K562 (cell line): Measurements from ENCODE around the gene NTRK1. TPM values are rescaled to one million over a fixed set of nuclear protein-coding genes. Genes with fewer than 3 reads are reported as not detected.

ENCODE experiments used
- ATAC-seq: fragments of 200-7000 bp; cut with Tn5 transposase; 3 replicates; pipeline ENCODE4 v1.9.1; 2020; ENCODE audit warnings: moderate library complexity
- BruUV-seq: library from RNA; stranded (reverse); fragments of 400-500 nt; replicated peaks from 2 replicates; lab custom pipeline; 2021; lab: Mats Ljungman, UMichigan
- CTCF ChIA-PET: fragments of 300-600 bp; formaldehyde crosslinking; extraction: SDS; loops from one replicate; lab custom pipeline; 2021; ENCODE audit warnings: low intra/inter-chr PET ratio; lab: Yijun Ruan, JAX
- POLR2A ChIA-PET: fragments of 300-600, 350-650 bp; sonication (Branson Sonifier 250); formaldehyde crosslinking; extraction: SDS; loops from one replicate; lab custom pipeline; 2021; ENCODE audit warnings: antibody characterized with exemption, inconsistent platforms; lab: Yijun Ruan, JAX
- DNase-seq, 4 experiments: peaks; one replicate each; pipeline versions ENCODE4 v3.0.0 to v3.0.0-alpha.2; 2011 to 2018; ENCODE audit warnings: low spot score in 3 of 4, mixed read lengths in 3 of 4; ENCODE audit errors: extremely low read depth in 1 of 4
- FAIRE-seq: peaks from 2 replicates; lab custom pipeline; 2011; peaks lifted over from hg19 to GRCh38; lab: Jason Lieb, UNC
- H2AFZ ChIP-seq: 2 replicates; pipeline ENCODE4 v1.6.0; 2011; ENCODE audit warnings: low read depth, low read length, control low read depth, inconsistent platforms
- H3K27ac ChIP-seq: fragments of 200-600 bp; 3 replicates; pipeline ENCODE4 v1.8.0; 2011; ENCODE audit warnings: low read depth, mild to moderate bottlenecking, control low read depth, inconsistent platforms, low read length, moderate library complexity, mixed read lengths; ENCODE audit errors: extremely low read depth
- H3K27me3 ChIP-seq, 2 experiments: fragments of 300-600 bp in 1 of 2; 2 replicates in 1 of 2; 3 replicates in 1 of 2; pipeline versions ENCODE4 v1.6.0 to v1.8.0; 2011; ENCODE audit warnings: inconsistent platforms in 2 of 2, low read length in 2 of 2, mild to moderate bottlenecking in 1 of 2, mixed read lengths in 1 of 2, moderate library complexity in 1 of 2; ENCODE audit not compliant: control insufficient read depth in 2 of 2, insufficient read depth in 2 of 2
- H3K36me3 ChIP-seq: fragments of 300-600 bp; 3 replicates; pipeline ENCODE4 v1.8.0; 2011; ENCODE audit warnings: mild to moderate bottlenecking, low read length, inconsistent platforms; ENCODE audit not compliant: control insufficient read depth, insufficient read depth
- H3K4me1 ChIP-seq, 2 experiments: fragments of 200-600 bp in 1 of 2; replicated peaks in 1 of 2; 2 replicates in 1 of 2; 3 replicates in 1 of 2; pipeline versions ENCODE4 v1.5.1 to v1.8.0; 2011; ENCODE audit warnings: inconsistent platforms in 2 of 2, low read length in 2 of 2, mild to moderate bottlenecking in 1 of 2, mixed read lengths in 1 of 2, moderate library complexity in 1 of 2; ENCODE audit not compliant: control insufficient read depth in 2 of 2, insufficient read depth in 2 of 2
- H3K4me2 ChIP-seq: 2 replicates; pipeline ENCODE4 v1.6.1; 2011; ENCODE audit warnings: low read length, control low read depth, inconsistent platforms, mixed read lengths; ENCODE audit not compliant: insufficient read depth
- H3K4me3 ChIP-seq: fragments of 200-600 bp; sonication (generic), shearing (Covaris generic); 2 replicates; pipeline ENCODE4 v1.5.1; 2016; ENCODE audit warnings: control low read depth, inconsistent platforms
- H3K79me2 ChIP-seq: fragments of 200-600 bp; 3 replicates; pipeline ENCODE4 v1.8.0; 2011; ENCODE audit warnings: low read length, inconsistent platforms; ENCODE audit not compliant: control insufficient read depth, insufficient read depth
- H3K9ac ChIP-seq, 2 experiments: 2 replicates each; pipeline versions ENCODE4 v1.6.0 to v1.6.1; 2011; ENCODE audit warnings: low read depth in 2 of 2, low read length in 2 of 2, control low read depth in 1 of 2, inconsistent platforms in 1 of 2, mild to moderate bottlenecking in 1 of 2, mixed read lengths in 1 of 2; ENCODE audit not compliant: insufficient read depth in 1 of 2
- H3K9me1 ChIP-seq: one replicate; pipeline ENCODE4 v1.6.0; 2011; ENCODE audit warnings: inconsistent platforms, mild to moderate bottlenecking, low read length, moderate library complexity; ENCODE audit not compliant: control insufficient read depth, insufficient read depth
- H3K9me3 ChIP-seq: replicated peaks from 2 replicates; pipeline ENCODE4 v1.5.1; 2011; ENCODE audit warnings: low read depth, low read length, inconsistent platforms; ENCODE audit not compliant: control insufficient read depth, insufficient read depth
- H4K20me1 ChIP-seq: replicated peaks from 2 replicates; pipeline ENCODE4 v1.6.1; 2011; ENCODE audit warnings: low read length, inconsistent platforms, mixed read lengths; ENCODE audit not compliant: control insufficient read depth, insufficient read depth
- CBX3 ChIP-seq, 2 experiments: IDR thresholded peaks; 1 replicate in 1 of 2; 2 replicates in 1 of 2; pipeline ENCODE4 v1.6.1; 2012; ENCODE audit warnings: inconsistent platforms in 2 of 2, low read length in 2 of 2, borderline replicate concordance in 1 of 2, control low read depth in 1 of 2
- CGGBP1 ChIP-seq: fragments of 250-450 bp; sonication (Bioruptor Pico); IDR thresholded peaks from 2 replicates; pipeline ENCODE4 v1.9.0; 2021; ENCODE audit warnings: mild to moderate bottlenecking
- JUND ChIP-seq, 2 experiments: IDR thresholded peaks; 2 replicates in 1 of 2; 3 replicates in 1 of 2; pipeline ENCODE4 v1.6.1; 2011; ENCODE audit warnings: borderline replicate concordance in 2 of 2, low read depth in 2 of 2, low read length in 2 of 2, improper control_type of control experiment in 1 of 2, missing biosample characterization in 1 of 2, missing genetic modification characterization in 1 of 2, missing genetic modification reagents in 1 of 2
- MAX ChIP-seq: sonication (generic); formaldehyde crosslinking; IDR thresholded peaks from 2 replicates; pipeline ENCODE4 v1.9.0; 2022; ENCODE audit warnings: mild to moderate bottlenecking, missing genetic modification reagents
- PHF20 ChIP-seq: fragments of 450-650 bp; IDR thresholded peaks from 2 replicates; pipeline ENCODE4 v1.6.1; 2018; ENCODE audit not compliant: partially characterized antibody
- POLR3A ChIP-seq: IDR thresholded peaks from 2 replicates; pipeline ENCODE4 v1.6.1; 2011; ENCODE audit warnings: borderline replicate concordance, mild to moderate bottlenecking, moderate library complexity; ENCODE audit not compliant: insufficient read length, insufficient read depth; ENCODE audit errors: extremely low read depth
- PTRF ChIP-seq: fragments of 450-650 bp; IDR thresholded peaks from 2 replicates; pipeline ENCODE4 v1.6.1; 2016; ENCODE audit warnings: mild to moderate bottlenecking, missing genetic modification characterization, missing compliant biosample characterization
- RNF219 ChIP-seq: fragments of 250-450 bp; sonication (Bioruptor Pico); IDR thresholded peaks from 2 replicates; pipeline ENCODE4 v1.5.0; 2022; ENCODE audit warnings: mild to moderate bottlenecking
- SPI1 ChIP-seq: IDR thresholded peaks from 2 replicates; pipeline ENCODE4 v1.6.1; 2011; ENCODE audit warnings: low read depth, low read length, control low read depth, borderline replicate concordance
- TAF9B ChIP-seq: fragments of 450-650 bp; IDR thresholded peaks from 2 replicates; pipeline ENCODE4 v1.6.1; 2018; ENCODE audit warnings: mild to moderate bottlenecking; ENCODE audit not compliant: partially characterized antibody
- ZNF584 ChIP-seq: fragments of 200-800 bp; sonication (Bioruptor generic); IDR thresholded peaks from 2 replicates; pipeline ENCODE4 v1.6.1; 2016; ENCODE audit warnings: low read depth, mild to moderate bottlenecking, missing genetic modification characterization, missing compliant biosample characterization
- ZNF79 ChIP-seq: fragments of 250-450 bp; sonication (Bioruptor Pico); IDR thresholded peaks from 2 replicates; pipeline ENCODE4 v1.4.0; 2020; ENCODE audit warnings: low read depth, mild to moderate bottlenecking, moderate library complexity
- WGBS: fragments of 100-300 bp; shearing (Covaris generic); methylation state at CpG from one replicate; pipeline ENCODE4 v1.1.6; 2016; ENCODE audit warnings: low coverage, mixed read lengths; ENCODE audit not compliant: insufficient coverage; ENCODE audit errors: missing lambda C conversion rate; 5-methylcytosine and 5-hydroxymethylcytosine counted together
- in situ Hi-C: fragments of 300-500 bp; cut with MboI; formaldehyde crosslinking; loops from 4 replicates; pipeline ENCODE4 v1.15.0; 2018; ENCODE audit warnings: inconsistent platforms, mixed read lengths
- intact Hi-C: fragments of 100-400 bp; cut with micrococcal nuclease; formaldehyde crosslinking; loops from 2 replicates; pipeline ENCODE4 v1.14.2; 2022
- polyA plus RNA-seq, 8 experiments: library from polyadenylated mRNA; depleted of rRNA in 4 of 8; stranded (reverse) in 5 of 8; unstranded in 3 of 8; fragments of >200 nt; fragmentation: Nextera tagmentation in 2 of 8; fragmentation: Illumina TruSeq in 1 of 8; extraction: Ambion mirVana in 2 of 8; extraction: Trizol in 1 of 8; gene quantifications; 2 replicates each; pipeline versions ENCODE4 v1.2.1 to v1.2.3, GENCODE V29; 2011 to 2014; ENCODE audit warnings: inconsistent platforms in 1 of 8, missing spikeins in 1 of 8
- total RNA-seq, 7 experiments: library from RNA; depleted of rRNA in 6 of 7; stranded (reverse); fragments of >200 nt in 6 of 7; fragmentation: Illumina TruSeq in 2 of 7; extraction: Trizol in 2 of 7; gene quantifications; 2 replicates each; pipeline versions ENCODE4 v1.2.1 to v1.2.3, GENCODE V29; 2011 to 2021; ENCODE audit warnings: low replicate concordance in 1 of 7

The NTRK1 gene
- total and polyA plus RNA-seq, 9 of the 15 experiments (the other 6 are each of a cell fraction or from before 2014, with no cell fraction given): 0.46 to 30.0 (median 7.9) TPM

GRCh38 chr1:156900896-156901589 lies 40.4 kb downstream of the NTRK1 start:
- POLR2A ChIA-PET: interaction anchor here (1.3 to 1.8 kb wide), 3 partner anchors 10 to 212 kb away, joined by 3 to 6 read pairs (median 3); no protein-coding TSS in a partner anchor
- BruUV-seq: no TSS peak
- H3K36me3 ChIP-seq: no peaks in the 10 kb centered on the region
- intact Hi-C loops: no loop called here
- H3K27me3 ChIP-seq: no peaks in the 10 kb centered on the region
- WGBS: 39% methylated on average over 6 of the region's 6 CpGs
- no peaks in the 10 kb centered on the region for H4K20me1 ChIP-seq
- H3K9ac ChIP-seq: peak overlapping the region in 1 of 2 experiments; percentile 21; a peak in 1 of 4 replicates
- no peaks in the 10 kb centered on the region for H3K79me2 ChIP-seq
- no peak overlapping the region for H3K4me3 ChIP-seq
- ATAC-seq: no peak; the same call in 2 of the 3 replicates
- H3K4me2 ChIP-seq: no peak overlapping the region
- no peaks in the 10 kb centered on the region for H3K9me3 ChIP-seq
- peak overlapping the region; percentile 15; the same call in 1 of the 2 replicates for H2AFZ ChIP-seq
- TF ChIP-seq ZNF79: no peak
- TF ChIP-seq CBX3 (IDR thresholded peaks at IDR 0.05; ENCODE audit: borderline replicate concordance in 1 of 2, low read length in 2 of 2): no peak
- no peak for TF ChIP-seq TAF9B
- no peak for TF ChIP-seq PHF20
- TF ChIP-seq SPI1: peak; percentile 53; the same call in 1 of the 2 replicates
- no peak for TF ChIP-seq POLR3A
- TF ChIP-seq CGGBP1 (CRISPR knock-in tag): no peak
- no peak for TF ChIP-seq JUND (IDR thresholded peaks at IDR 0.05; ENCODE audit: borderline replicate concordance, low read depth, low read length)
- no peak for TF ChIP-seq JUND (tag; IDR thresholded peaks at IDR 0.05; ENCODE audit: borderline replicate concordance, low read depth, low read length)
- TF ChIP-seq RNF219 (CRISPR knock-in tag): no peak
- 0 out of 2 replicates have a peak, but pooled peaks have one; percentile 3 for TF ChIP-seq MAX (CRISPR knock-in tag)
- no peak for TF ChIP-seq PTRF (tag)
- TF ChIP-seq ZNF584 (CRISPR knock-in tag): no peak
- TF ChIP-seq, all 486 proteins: peak for 2
- CTCF ChIA-PET: interaction anchor here (0.7 kb wide), 1 partner anchor 9 kb away, joined by 4 read pairs; no protein-coding TSS in a partner anchor
- in situ Hi-C loops: no loop called here
- FAIRE-seq (no peak), DNase-seq (no peak)
- Histone ChIP-seq H3K4me1 (peaks cover 15 to 42% of the 10 kb centered on the region in 2 experiments; a peak in 4 of 5 replicates), H3K9me1 (no peaks in the 10 kb centered on the region), H3K27ac (no peak overlapping the region)
